SK-N-SH treated with all-trans-retinoic acid at 6 μM for 48 hours (cell line): ENCODE data around the gene SIRPB2.

Experiments
- ARNTL ChIP-seq: fragments of 450-650 bp; formaldehyde crosslinking; IDR thresholded peaks from 2 replicates; pipeline ENCODE4 v1.5.0; 2020; ENCODE audit warnings: low read depth, mild to moderate bottlenecking, moderate library complexity, borderline replicate concordance
- OSR1 ChIP-seq: fragments of 250-450 bp; sonication (Bioruptor Pico); IDR thresholded peaks from 2 replicates; pipeline ENCODE4 v1.8.0; 2022; ENCODE audit warnings: moderate library complexity, mild to moderate bottlenecking, inconsistent platforms
- PATZ1 ChIP-seq: fragments of 250-450 bp; sonication (Bioruptor Pico); IDR thresholded peaks from 2 replicates; pipeline ENCODE4 v1.8.0; 2020; ENCODE audit warnings: mild to moderate bottlenecking, moderate library complexity, borderline replicate concordance
- PPARA ChIP-seq: fragments of 250-450 bp; sonication (Bioruptor Pico); IDR thresholded peaks from 2 replicates; pipeline ENCODE4 v1.5.0; 2020; ENCODE audit warnings: mild to moderate bottlenecking, borderline replicate concordance
- ZNF565 ChIP-seq: fragments of 450-650 bp; formaldehyde crosslinking; conservative IDR thresholded peaks from 2 replicates; pipeline ENCODE4 v1.5.0; 2020; ENCODE audit warnings: low read depth, mild to moderate bottlenecking, moderate library complexity

GRCh38 chr20:1489325-1489724 lies 1.9 kb downstream of the SIRPB2 start:
- TF ChIP-seq PPARA (CRISPR knock-in tag): no peak
- no peak for TF ChIP-seq PATZ1
- no peak for TF ChIP-seq ARNTL (CRISPR knock-in tag)
- no peak for TF ChIP-seq OSR1 (CRISPR knock-in tag)
- no peak for TF ChIP-seq ZNF565
